H1 (cell line): ENCODE measurements around the gene ODF2L. TPM values are rescaled to one million over a fixed set of nuclear protein-coding genes. Genes with fewer than 3 reads are reported as not detected.

ENCODE experiments used
- KDM5A ChIP-seq: fragments of 200-600 bp; IDR thresholded peaks from 2 replicates; pipeline ENCODE4 v1.7.1; 2012; ENCODE audit warnings: mild to moderate bottlenecking, low read length, inconsistent platforms, mixed read lengths
- SRF ChIP-seq: IDR thresholded peaks from 2 replicates; pipeline ENCODE4 v1.6.1; 2011; ENCODE audit warnings: mild to moderate bottlenecking, low read depth, low read length, moderate library complexity
- SUZ12 ChIP-seq: fragments of 200-600 bp; sonication (generic); IDR thresholded peaks from 2 replicates; pipeline ENCODE4 v1.6.1; 2012; ENCODE audit warnings: mild to moderate bottlenecking, inconsistent platforms, low read length, moderate library complexity, mixed read lengths
- TEAD4 ChIP-seq: IDR thresholded peaks from 2 replicates; pipeline ENCODE4 v1.6.1; 2012; ENCODE audit warnings: low read depth, low read length, inconsistent platforms, mixed read lengths
- polyA plus RNA-seq, 7 experiments: library from polyadenylated mRNA; depleted of rRNA in 3 of 7; stranded (reverse) in 5 of 7; unstranded in 2 of 7; fragments of >200 nt in 5 of 7; fragments of 200-250 nt in 2 of 7; gene quantifications; 1 replicate in 5 of 7; 2 replicates in 1 of 7; 4 replicates in 1 of 7; pipeline versions ENCODE4 v1.2.1 to v1.2.3, GENCODE V29; 2011 to 2013; ENCODE audit warnings: missing spikeins in 2 of 7, mixed read lengths in 2 of 7
- total RNA-seq: library from RNA; stranded (reverse); fragmentation: NEBNext Ultra II Directional; extraction: Animal tissue kit (Norgen Biotek cat#: 25700); gene quantifications from 2 replicates; pipeline ENCODE4 v1.2.1, GENCODE V29; 2021

The ODF2L gene
- total and polyA plus RNA-seq, 2 of the 8 experiments (the other 6 are each of a cell fraction or from before 2014, with no cell fraction given): 3.2 to 27.1 TPM

- no peak for TF ChIP-seq SUZ12
- TF ChIP-seq KDM5A: no peak
- no peak for TF ChIP-seq SRF
- no peak for TF ChIP-seq TEAD4
These were observed 17.3 kb downstream of the ODF2L start (continued) for GRCh38 chr1:86378813-86379212.
